HCT116 (cell line): Measurements from ENCODE around the gene SMARCA4. TPM values are rescaled to one million over a fixed set of nuclear protein-coding genes. Genes with fewer than 3 reads are reported as not detected.

ENCODE experiments used
- ATAC-seq: fragments of 200-7000 bp; cut with Tn5 transposase; 2 replicates; pipeline ENCODE4 v1.9.1; 2020; ENCODE audit warnings: mild to moderate bottlenecking, moderate library complexity
- BruUV-seq: library from RNA; stranded (reverse); fragments of 400-500 nt; replicated peaks from 2 replicates; lab custom pipeline; 2021; lab: Mats Ljungman, UMichigan
- CTCF ChIA-PET: fragments of 300-600 bp; sonication (Branson Sonifier 250); formaldehyde crosslinking; loops from one replicate; lab custom pipeline; 2021; ENCODE audit warnings: antibody characterized with exemption; lab: Charles Lee
- POLR2A ChIA-PET: fragments of 300-600, 350-600 bp; sonication (Branson Sonifier 250); formaldehyde crosslinking; loops from one replicate; lab custom pipeline; 2021; ENCODE audit warnings: antibody characterized with exemption; lab: Charles Lee
- RAD21 ChIA-PET, 2 experiments: fragments of 300-600 bp; sonication (Branson Sonifier 250); formaldehyde crosslinking; loops; one replicate each; lab custom pipeline; 2023; ENCODE audit warnings: low total read pairs in 2 of 2; ENCODE audit not compliant: uncharacterized antibody in 2 of 2, unreplicated experiment in 2 of 2, low non-redundant PET in 1 of 2; lab: Charles Lee
- DNase-seq: peaks from one replicate; pipeline ENCODE4 v3.0.0-alpha.2; 2010; ENCODE audit warnings: low read depth, low spot score
- H2AFZ ChIP-seq: fragments of 200-600 bp; shearing (Covaris generic), sonication (generic); 2 replicates; pipeline ENCODE4 v1.6.1; 2017; ENCODE audit warnings: low read depth, mixed run types, mixed read lengths, antibody characterized with exemption, low read length; ENCODE audit not compliant: poor library complexity, severe bottlenecking
- H3K27ac ChIP-seq: 2 replicates; pipeline ENCODE4 v1.5.1; 2012; ENCODE audit warnings: low read depth, low read length
- H3K27me3 ChIP-seq: fragments of 200-600 bp; sonication (generic); 2 replicates; pipeline ENCODE4 v1.6.1; 2016; ENCODE audit warnings: mixed run types, low read length, mixed read lengths; ENCODE audit not compliant: insufficient read depth
- H3K36me3 ChIP-seq, 2 experiments: fragments of 200-500 bp in 1 of 2; fragments of 200-600 bp in 1 of 2; sonication (Bioruptor generic) in 1 of 2; sonication (generic) in 1 of 2; 2 replicates each; pipeline versions ENCODE4 v1.5.1 to v1.6.1; 2014 to 2016; ENCODE audit warnings: low read length in 2 of 2, inconsistent platforms in 1 of 2, mixed read lengths in 1 of 2, mixed run types in 1 of 2; ENCODE audit not compliant: insufficient read depth in 2 of 2, control insufficient read depth in 1 of 2
- H3K4me1 ChIP-seq, 2 experiments: fragments of 200-600 bp in 1 of 2; sonication (generic) in 1 of 2; 2 replicates each; pipeline versions ENCODE4 v1.5.1 to v1.6.1; 2012 to 2017; ENCODE audit warnings: low read length in 2 of 2, inconsistent platforms in 1 of 2, mild to moderate bottlenecking in 1 of 2, mixed read lengths in 1 of 2, mixed run types in 1 of 2, moderate library complexity in 1 of 2; ENCODE audit not compliant: insufficient read depth in 2 of 2, control insufficient read depth in 1 of 2
- H3K4me2 ChIP-seq: fragments of 200-600 bp; sonication (generic); 2 replicates; pipeline ENCODE4 v1.6.1; 2017; ENCODE audit warnings: mixed run types, low read length, mixed read lengths
- H3K4me3 ChIP-seq, 2 experiments: fragments of 200-600 bp in 1 of 2; sonication (generic) in 1 of 2; replicated peaks in 1 of 2; 2 replicates each; pipeline ENCODE4 v1.5.1; 2011 to 2016; ENCODE audit warnings: low read length in 2 of 2, control low read depth in 1 of 2, low read depth in 1 of 2, mild to moderate bottlenecking in 1 of 2, mixed read lengths in 1 of 2, mixed run types in 1 of 2
- H3K79me2 ChIP-seq: fragments of 200-600 bp; sonication (generic); 2 replicates; pipeline ENCODE4 v1.6.1; 2017; ENCODE audit warnings: mild to moderate bottlenecking, mixed run types, low read length, moderate library complexity, mixed read lengths; ENCODE audit not compliant: insufficient read depth
- H3K9ac ChIP-seq: fragments of 200-600 bp; sonication (generic); 2 replicates; pipeline ENCODE4 v1.6.1; 2016; ENCODE audit warnings: low read length, mixed read lengths
- H3K9me2 ChIP-seq: fragments of 200-600 bp; sonication (generic), shearing (Covaris generic); 2 replicates; pipeline ENCODE4 v1.6.1; 2017; ENCODE audit warnings: mixed run types, mild to moderate bottlenecking, moderate library complexity; ENCODE audit not compliant: insufficient read depth
- H3K9me3 ChIP-seq, 2 experiments: fragments of 200-500 bp in 1 of 2; fragments of 200-600 bp in 1 of 2; sonication (Bioruptor generic) in 1 of 2; sonication (generic) in 1 of 2; 2 replicates each; pipeline ENCODE4 v1.6.1; 2014 to 2017; ENCODE audit warnings: low read length in 2 of 2, mixed read lengths in 2 of 2, inconsistent platforms in 1 of 2, low read depth in 1 of 2, mild to moderate bottlenecking in 1 of 2, mixed run types in 1 of 2, moderate library complexity in 1 of 2; ENCODE audit not compliant: control insufficient read depth in 1 of 2, insufficient read depth in 1 of 2
- H4K20me1 ChIP-seq: fragments of 200-600 bp; sonication (generic), shearing (Covaris generic); 2 replicates; pipeline ENCODE4 v1.6.1; 2017; ENCODE audit warnings: mixed run types, mild to moderate bottlenecking, moderate library complexity; ENCODE audit not compliant: insufficient read depth
- CBX3 ChIP-seq: IDR thresholded peaks from 2 replicates; pipeline ENCODE4 v1.6.1; 2012; ENCODE audit warnings: low read depth
- CEBPB ChIP-seq: IDR thresholded peaks from 2 replicates; pipeline ENCODE4 v1.6.1; 2012; ENCODE audit warnings: low read depth
- EGR1 ChIP-seq: IDR thresholded peaks from 2 replicates; pipeline ENCODE4 v1.6.1; 2012; ENCODE audit warnings: low read depth
- ELF1 ChIP-seq: IDR thresholded peaks from 2 replicates; pipeline ENCODE4 v1.6.1; 2012; ENCODE audit warnings: low read depth, borderline replicate concordance
- EZH2 ChIP-seq: fragments of 200-600 bp; sonication (generic); IDR thresholded peaks from 2 replicates; pipeline ENCODE4 v1.6.1; 2017; ENCODE audit warnings: antibody characterized with exemption, mixed run types
- EZH2phosphoT487 ChIP-seq: fragments of 200-600 bp; IDR thresholded peaks from 2 replicates; pipeline ENCODE4 v1.6.1; 2018; ENCODE audit warnings: antibody characterized with exemption, borderline replicate concordance
- JUND ChIP-seq: IDR thresholded peaks from 2 replicates; pipeline ENCODE4 v1.6.1; 2012
- POLR2AphosphoS5 ChIP-seq: IDR thresholded peaks from 2 replicates; pipeline ENCODE4 v1.6.1; 2011; ENCODE audit warnings: mild to moderate bottlenecking, low read depth, low read length, moderate library complexity
- RAD21 ChIP-seq: IDR thresholded peaks from 2 replicates; pipeline ENCODE4 v1.6.1; 2012; ENCODE audit warnings: low read depth, mild to moderate bottlenecking
- SP1 ChIP-seq: IDR thresholded peaks from 2 replicates; pipeline ENCODE4 v1.6.1; 2012; ENCODE audit warnings: low read depth
- SRF ChIP-seq: IDR thresholded peaks from 2 replicates; pipeline ENCODE4 v1.6.1; 2012; ENCODE audit warnings: low read depth
- TCF7L2 ChIP-seq: IDR thresholded peaks from 2 replicates; pipeline ENCODE4 v1.7.0; 2011; ENCODE audit warnings: borderline replicate concordance, inconsistent platforms; ENCODE audit not compliant: insufficient read depth, insufficient read length; ENCODE audit errors: extremely low read depth
- YY1 ChIP-seq: IDR thresholded peaks from 2 replicates; pipeline ENCODE4 v1.6.1; 2011; ENCODE audit warnings: low read length, low read depth, moderate library complexity, mild to moderate bottlenecking; ENCODE audit not compliant: insufficient replicate concordance; ENCODE audit errors: extremely low read depth
- ZBTB33 ChIP-seq: IDR thresholded peaks from 2 replicates; pipeline ENCODE4 v1.6.1; 2011; ENCODE audit warnings: mild to moderate bottlenecking, low read length, moderate library complexity; ENCODE audit not compliant: insufficient replicate concordance; ENCODE audit errors: extremely low read depth
- ZNF274 ChIP-seq: fragments of 200-500 bp; sonication (Bioruptor generic); IDR thresholded peaks from 2 replicates; pipeline ENCODE4 v1.6.1; 2014; ENCODE audit warnings: mild to moderate bottlenecking, low read depth, low read length, inconsistent platforms
- intact Hi-C: fragments of 100-400 bp; cut with micrococcal nuclease; formaldehyde crosslinking; loops from 2 replicates; pipeline ENCODE4 v1.10.0; 2022
- total RNA-seq: library from RNA; stranded (reverse); gene quantifications from one replicate; pipeline ENCODE4 v1.2.1, GENCODE V29; 2021; ENCODE audit not compliant: unreplicated experiment
- TF ChIP-seq, protein P1 (sequence below): IDR thresholded peaks from 2 replicates; pipeline ENCODE4 v1.6.1; 2012

Gene SMARCA4
- total RNA-seq, 1 experiment from 2014 or later: 116 TPM

GRCh38 chr19:10922638-10923014 is 38.2 kb upstream of the SMARCA4 start (continued):
- no peak for TF ChIP-seq RAD21
- no peak for TF ChIP-seq ELF1
- TF ChIP-seq EZH2phosphoT487: no peak
- no peak for TF ChIP-seq EZH2
- TF ChIP-seq EGR1: no peak
- no peak for TF ChIP-seq CEBPB

DNA sequence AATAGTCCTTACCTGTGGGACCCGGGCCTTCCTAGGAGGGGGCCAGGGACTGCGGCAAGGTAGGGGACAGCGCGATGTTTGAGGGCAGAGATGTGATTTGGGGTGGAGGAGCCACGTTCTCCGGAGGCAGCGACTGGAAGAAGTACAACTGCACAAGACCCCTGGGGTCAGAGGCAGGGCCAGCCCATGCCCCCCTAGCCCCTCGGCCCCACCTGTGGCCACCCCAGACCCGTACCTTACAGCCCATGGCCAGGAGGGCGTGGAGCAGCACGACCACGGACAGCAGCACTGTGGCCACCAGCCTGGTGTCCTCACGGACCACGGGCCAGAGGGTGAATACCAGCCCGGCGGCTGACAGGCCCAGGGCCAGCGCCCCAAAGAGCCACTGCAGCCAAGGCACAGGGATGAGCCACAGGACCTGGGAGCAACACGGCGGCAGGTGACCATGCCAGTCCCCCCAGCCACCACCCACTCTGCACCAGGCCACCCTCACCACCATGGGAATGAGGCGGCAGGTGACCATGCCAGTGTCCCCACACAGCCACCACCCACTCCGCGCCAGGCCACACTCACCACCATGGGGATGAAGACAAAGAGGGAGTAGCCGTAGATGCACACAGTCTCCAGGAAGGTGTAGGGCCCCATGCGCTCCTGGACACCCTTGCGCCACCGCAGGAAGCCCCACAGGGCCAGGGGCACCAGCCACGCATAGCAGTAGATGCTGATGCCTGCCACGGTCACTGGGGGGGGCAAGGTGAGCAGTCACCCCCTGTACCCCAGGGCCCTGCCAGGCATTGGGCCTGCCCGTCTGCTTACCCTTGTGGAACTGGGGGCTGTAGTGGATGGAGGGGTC is 37.3 kb upstream of the SMARCA4 start:
- ATAC-seq (no peak), DNase-seq (no peak)
- Histone ChIP-seq H3K9ac (no peak overlapping the region), H3K4me3 (no peak overlapping the region), H3K4me2 (no peak overlapping the region), H3K4me1 (peaks cover 5 to 8% of the 10 kb centered on the region in 2 experiments), H3K27me3 (no peaks in the 10 kb centered on the region), H3K9me3 (no peaks in the 10 kb centered on the region), H3K36me3 (peaks cover 12 to 21% of the 10 kb centered on the region in 2 experiments; a peak in 3 of 4 replicates), H3K27ac (no peak overlapping the region; the same call in 1 of the 2 replicates), H2AFZ (no peak overlapping the region), H4K20me1 (no peaks in the 10 kb centered on the region), H3K79me2 (peaks cover 13% of the 10 kb centered on the region), H3K9me2 (no peaks in the 10 kb centered on the region)
- ChIA-PET CTCF (no interaction called here), POLR2A (no interaction called here), RAD21 (no interaction called here)
- TF ChIP-seq CEBPB (no peak), POLR2AphosphoS5 (0 out of 2 replicates have a peak, but pooled peaks have one; percentile 12)
- intact Hi-C loops: no loop called here
- no TSS peak for BruUV-seq

DNA sequence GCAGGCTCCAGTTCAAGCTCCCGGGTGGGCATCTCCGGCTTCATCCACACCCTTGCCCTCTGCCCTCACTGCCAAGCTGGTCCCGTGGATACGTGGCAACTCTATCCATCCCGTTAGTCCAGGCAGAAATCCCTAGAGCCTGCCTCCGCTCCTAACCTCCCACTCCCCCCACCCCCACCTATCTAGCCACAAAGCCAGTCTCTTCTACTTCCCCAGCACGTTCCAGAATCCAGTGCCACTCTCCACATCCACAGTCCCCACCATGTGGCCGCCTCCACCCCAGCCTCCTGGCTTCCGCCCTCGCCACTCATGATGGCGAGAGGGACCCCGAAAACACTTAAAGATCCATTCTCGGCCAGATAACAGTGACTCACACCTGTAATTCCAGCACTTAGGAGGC is 36.2 kb upstream of the SMARCA4 start:
- RAD21 ChIA-PET: no interaction called here
- ATAC-seq: no peak
- no peak overlapping the region for H2AFZ ChIP-seq
- BruUV-seq: no TSS peak
- CTCF ChIA-PET: no interaction called here
- TF ChIP-seq SRF (no peak), ZBTB33 (no peak), RAD21 (no peak), CBX3 (no peak), POLR2AphosphoS5 (no peak), ZNF274 (no peak), EGR1 (no peak), YY1 (no peak), SP1 (no peak), JUND (no peak), EZH2phosphoT487 (no peak), TCF7L2 (no peak)
- TF ChIP-seq, protein P1, sequence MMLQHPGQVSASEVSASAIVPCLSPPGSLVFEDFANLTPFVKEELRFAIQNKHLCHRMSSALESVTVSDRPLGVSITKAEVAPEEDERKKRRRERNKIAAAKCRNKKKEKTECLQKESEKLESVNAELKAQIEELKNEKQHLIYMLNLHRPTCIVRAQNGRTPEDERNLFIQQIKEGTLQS: no peak
- TF ChIP-seq, all 23 proteins: peak for 0
- Histone ChIP-seq H3K27ac (no peak overlapping the region), H3K36me3 (peaks cover 12 to 15% of the 10 kb centered on the region in 2 experiments; a peak in 3 of 4 replicates), H3K4me2 (no peak overlapping the region), H3K27me3 (no peaks in the 10 kb centered on the region), H3K79me2 (peaks cover 21% of the 10 kb centered on the region), H3K4me3 (no peak overlapping the region), H3K9ac (no peak overlapping the region), H3K9me2 (no peaks in the 10 kb centered on the region), H3K4me1 (peaks cover 7 to 11% of the 10 kb centered on the region in 2 experiments), H3K9me3 (no peaks in the 10 kb centered on the region), H4K20me1 (no peaks in the 10 kb centered on the region)
- DNase-seq: no peak
- POLR2A ChIA-PET: no interaction called here
- intact Hi-C loops: no loop called here
